GM12865 (cell line): ENCODE measurements around the gene PXDN.

Experiments
- DNase-seq: peaks from one replicate; pipeline ENCODE4 v3.0.0; 2010; ENCODE audit warnings: low read depth
- H3K4me3 ChIP-seq: 2 replicates; pipeline ENCODE4 v1.5.1; 2011; ENCODE audit warnings: mild to moderate bottlenecking, low read depth, low read length, control low read depth
- CTCF ChIP-seq: IDR thresholded peaks from 2 replicates; pipeline ENCODE4 v1.5.1; 2011; ENCODE audit warnings: low read length, control low read depth, low read depth, inconsistent platforms; ENCODE audit not compliant: insufficient read depth; ENCODE audit errors: missing control alignments

Gene PXDN

GRCh38 chr2:1607236-1607920 lies 136.9 kb downstream of the PXDN start:
- no peak overlapping the region for H3K4me3 ChIP-seq
- no peak for DNase-seq
- TF ChIP-seq CTCF: no peak

GRCh38 chr2:1606421-1607235 lies 137.7 kb downstream of the PXDN start:
- DNase-seq: no peak
- TF ChIP-seq CTCF: no peak
- H3K4me3 ChIP-seq: no peak overlapping the region

- no peak overlapping the region for H3K4me3 ChIP-seq
- no peak for TF ChIP-seq CTCF
- DNase-seq: no peak
Measured at GRCh38 chr2:1606046-1606400, 138.3 kb downstream of the PXDN start.

GRCh38 chr2:1605102-1606045 lies 138.9 kb downstream of the PXDN start:
- no peak overlapping the region for H3K4me3 ChIP-seq
- peak; percentile 8 for DNase-seq
- TF ChIP-seq CTCF: no peak

GRCh38 chr2:1603521-1603920 lies 140.8 kb downstream of the PXDN start:
- no peak for TF ChIP-seq CTCF
- DNase-seq: no peak
- H3K4me3 ChIP-seq: no peak overlapping the region

GRCh38 chr2:1603059-1603458 lies 141.3 kb downstream of the PXDN start:
- DNase-seq: no peak
- TF ChIP-seq CTCF: no peak
- no peak overlapping the region for H3K4me3 ChIP-seq
